GOT3 (cell line): Measurements from ENCODE around the gene UCKL1.
"Not testable (repeated sequence)": the region's sequence is repeated elsewhere in the genome, so short reads cannot be mapped to it uniquely, and the experiment has no call there.

Experiments
- DNase-seq: peaks from one replicate; lab custom pipeline; 2025; ENCODE audit warnings: mixed read lengths; lab: John Stamatoyannopoulos, UW

The UCKL1 gene

GRCh38 chr20:63942969-63943807, 13.0 kb downstream of the UCKL1 start:
- no peak for DNase-seq

GRCh38 chr20:63942250-63942951, 13.8 kb downstream of the UCKL1 start:
- no peak for DNase-seq

GRCh38 chr20:63941282-63942081, 14.7 kb downstream of the UCKL1 start:
- DNase-seq, result no peak

- DNase-seq, result no peak
Measured at GRCh38 chr20:63940472-63941266, 15.5 kb downstream of the UCKL1 start.

- DNase-seq, result no peak
Measured at GRCh38 chr20:63940071-63940471, 16.1 kb downstream of the UCKL1 start.

- DNase-seq, result no peak
Measured at GRCh38 chr20:63939061-63939935, 16.9 kb downstream of the UCKL1 start.

GRCh38 chr20:63937596-63937995, 18.6 kb downstream of the UCKL1 start:
- no peak for DNase-seq

- no peak for DNase-seq
Measured at GRCh38 chr20:63935447-63935846, 20.8 kb downstream of the UCKL1 start.

GRCh38 chr20:63934271-63935068, 21.7 kb downstream of the UCKL1 start:
- DNase-seq, result no peak

- no peak for DNase-seq
Measured at GRCh38 chr20:63933646-63934045, 22.6 kb downstream of the UCKL1 start.

GRCh38 chr20:63932606-63933160, 23.5 kb downstream of the UCKL1 start:
- DNase-seq, result no peak

GRCh38 chr20:63931735-63932134, 24.5 kb downstream of the UCKL1 start:
- DNase-seq, result no peak

GRCh38 chr20:63930971-63931553, 25.2 kb downstream of the UCKL1 start:
- DNase-seq, result no peak

GRCh38 chr20:63929473-63929883, 26.7 kb downstream of the UCKL1 start:
- DNase-seq, result not testable (repeated sequence)

- no peak for DNase-seq
Measured at GRCh38 chr20:63929071-63929470, 27.1 kb downstream of the UCKL1 start.

GRCh38 chr20:63926298-63926697, 29.9 kb downstream of the UCKL1 start:
- no peak for DNase-seq

- no peak for DNase-seq
Measured at GRCh38 chr20:63924241-63924640, 32.0 kb downstream of the UCKL1 start.

- no peak for DNase-seq
Measured at GRCh38 chr20:63923651-63924050, 32.6 kb downstream of the UCKL1 start.

GRCh38 chr20:63920226-63920625, 36.0 kb downstream of the UCKL1 start:
- no peak for DNase-seq
